MM.1S (cell line): Measurements from ENCODE around the gene TSPAN9.

Source experiments
- CTCF ChIP-seq: fragments of 300-600 bp; sonication (generic); IDR thresholded peaks from 2 replicates; pipeline ENCODE4 v1.5.1; 2016; ENCODE audit warnings: antibody characterized with exemption, low read length, mixed read lengths
- EZH2 ChIP-seq: fragments of 300-600 bp; sonication (generic); optimal IDR thresholded peaks from 2 replicates; pipeline ENCODE3; 2017; ENCODE audit warnings: low read depth, mild to moderate bottlenecking, antibody characterized with exemption, low read length, mixed read lengths

GRCh38 chr12:3294481-3294911 is 217.3 kb downstream of the TSPAN9 start:
- TF ChIP-seq CTCF (no peak), EZH2 (no peak)
